ENCODE measurements around the gene LVRN. TPM values are rescaled to one million over a fixed set of nuclear protein-coding genes. Genes with fewer than 3 reads are reported as not detected.

LVRN gene
- total and polyA plus RNA-seq, 12 donors, result 0.19 to 3.7 (median 0.35) TPM

- Histone ChIP-seq H3K27me3 (peaks cover 6% of the 10 kb centered on the region), H3K27ac (no peak overlapping the region), H3K4me1 (replicated peaks in 1 of 2) (no peaks in the 10 kb centered on the region), H3K4me3 (no peak overlapping the region), H3K36me3 (replicated peaks in 1 of 2) (no peaks in the 10 kb centered on the region), H3K9me3 (replicated peaks in 1 of 3) (no peaks in the 10 kb centered on the region)
- TF ChIP-seq POLR2A (IDR thresholded peaks at IDR 0.05) (no peak), CTCF (IDR thresholded peaks at IDR 0.05) (peak; percentile 69 to 94 (median 84))
- peak in 4 of 7 donors; percentile 39 to 69 (median 50) for DNase-seq
- 16 to 20% (median 17%) methylated on average over 4 of the region's 4 CpGs for WGBS, 4 donors
- intact Hi-C loops (cut with DNase I), result loop anchor here in 1 of 2 donors (10.0 kb wide), 1 partner anchor 173 kb away; no protein-coding TSS in a partner anchor
These were observed 105.9 kb downstream of the LVRN start for GRCh38 chr5:116068028-116068632.

- Histone ChIP-seq H3K36me3 (replicated peaks in 1 of 2) (no peaks in the 10 kb centered on the region), H3K4me3 (no peak overlapping the region), H3K4me1 (replicated peaks in 1 of 2) (no peaks in the 10 kb centered on the region), H3K27ac (no peak overlapping the region), H3K9me3 (replicated peaks in 1 of 3) (no peaks in the 10 kb centered on the region), H3K27me3 (peaks cover 6% of the 10 kb centered on the region)
- DNase-seq, result no peak
- 90 to 100% (median 95%) methylated on average over 1 of the region's 1 CpG for WGBS, 4 donors
- TF ChIP-seq CTCF (IDR thresholded peaks at IDR 0.05), result no peak
- TF ChIP-seq POLR2A (IDR thresholded peaks at IDR 0.05), result no peak
- intact Hi-C loops (cut with DNase I), result no loop called here
These were observed 108.9 kb downstream of the LVRN start for GRCh38 chr5:116071211-116071610.

- TF ChIP-seq CTCF (IDR thresholded peaks at IDR 0.05), result no peak
- no peak for TF ChIP-seq POLR2A (IDR thresholded peaks at IDR 0.05)
- H3K9me3 ChIP-seq (replicated peaks in 1 of 3), result no peaks in the 10 kb centered on the region
- no peak for DNase-seq
- intact Hi-C loops (cut with DNase I), result no loop called here
- H3K4me3 ChIP-seq, result no peak overlapping the region
- H3K36me3 ChIP-seq (replicated peaks in 1 of 2), result no peaks in the 10 kb centered on the region
- H3K27ac ChIP-seq, result no peak overlapping the region
- no peaks in the 10 kb centered on the region for H3K27me3 ChIP-seq
- no peaks in the 10 kb centered on the region for H3K4me1 ChIP-seq (replicated peaks in 1 of 2)
- 55 to 64% (median 61%) methylated on average over 6 of the region's 6 CpGs for WGBS, 4 donors
These were observed 113.0 kb downstream of the LVRN start for GRCh38 chr5:116075191-116075831.

GRCh38 chr5:116076496-116076895, 114.2 kb downstream of the LVRN start:
- no peak for DNase-seq
- no peaks in the 10 kb centered on the region for H3K36me3 ChIP-seq (replicated peaks in 1 of 2)
- intact Hi-C loops (cut with DNase I), result no loop called here
- H3K27me3 ChIP-seq, result no peaks in the 10 kb centered on the region
- H3K27ac ChIP-seq, result no peak overlapping the region
- no peaks in the 10 kb centered on the region for H3K4me1 ChIP-seq (replicated peaks in 1 of 2)
- no peak overlapping the region for H3K4me3 ChIP-seq
- H3K9me3 ChIP-seq (replicated peaks in 1 of 3), result no peaks in the 10 kb centered on the region
- 71 to 81% (median 77%) methylated on average over 1 of the region's 1 CpG for WGBS, 4 donors
- TF ChIP-seq CTCF (IDR thresholded peaks at IDR 0.05) (no peak), POLR2A (IDR thresholded peaks at IDR 0.05) (no peak)

Other genes starting within 250 kb of the LVRN start
- gene CDO1, start 145.8 kb upstream of the LVRN start, total RNA-seq, result 10 to 100 TPM in 7 of 9 donors, 1 to 10 TPM in 2; 8.3 to 87.3 (median 20.5) TPM
- 10 to 100 TPM in 2 of 3 donors, 1 to 10 TPM in 1; 7.5 to 28.5 (median 14.0) TPM for gene CDO1, start 145.8 kb upstream of the LVRN start, polyA plus RNA-seq
- gene ATG12, start 120.9 kb upstream of the LVRN start, total RNA-seq, result 10 to 100 TPM; 23.7 to 68.0 (median 42.3) TPM
- gene ATG12, start 120.9 kb upstream of the LVRN start, polyA plus RNA-seq, result 10 to 100 TPM; 27.8 to 53.1 (median 33.4) TPM
- 100 to 1,000 TPM in 1 of 9 donors, 10 to 100 TPM in 8; 53.9 to 127 (median 77.2) TPM for gene AP3S1, start 120.5 kb upstream of the LVRN start, total RNA-seq
- gene AP3S1, start 120.5 kb upstream of the LVRN start, polyA plus RNA-seq, result 100 to 1,000 TPM in 1 of 3 donors, 10 to 100 TPM in 2; 38.7 to 121 (median 44.7) TPM
- gene ARL14EPL, start 70.0 kb downstream of the LVRN start, total RNA-seq, result under 1 TPM in 1 of 9 donors, not detected in 8; 0.11 TPM
- under 1 TPM in 1 of 3 donors, not detected in 2; 0.10 TPM for gene ARL14EPL, start 70.0 kb downstream of the LVRN start, polyA plus RNA-seq
- 10 to 100 TPM; 27.7 to 69.4 (median 35.6) TPM for gene COMMD10, start 122.5 kb downstream of the LVRN start, total RNA-seq
- 10 to 100 TPM; 20.0 to 49.6 (median 22.6) TPM for gene COMMD10, start 122.5 kb downstream of the LVRN start, polyA plus RNA-seq